Measurements from ENCODE around the gene RNF145. TPM values are rescaled to one million over a fixed set of nuclear protein-coding genes. Genes with fewer than 3 reads are reported as not detected.
"Not testable (repeated sequence)": the region's sequence is repeated elsewhere in the genome, so short reads cannot be mapped to it uniquely, and the experiment has no call there.

The RNF145 gene
- total RNA-seq, 4 donors from 2014 or later: 20.2 to 78.2 (median 73.6) TPM

DNA sequence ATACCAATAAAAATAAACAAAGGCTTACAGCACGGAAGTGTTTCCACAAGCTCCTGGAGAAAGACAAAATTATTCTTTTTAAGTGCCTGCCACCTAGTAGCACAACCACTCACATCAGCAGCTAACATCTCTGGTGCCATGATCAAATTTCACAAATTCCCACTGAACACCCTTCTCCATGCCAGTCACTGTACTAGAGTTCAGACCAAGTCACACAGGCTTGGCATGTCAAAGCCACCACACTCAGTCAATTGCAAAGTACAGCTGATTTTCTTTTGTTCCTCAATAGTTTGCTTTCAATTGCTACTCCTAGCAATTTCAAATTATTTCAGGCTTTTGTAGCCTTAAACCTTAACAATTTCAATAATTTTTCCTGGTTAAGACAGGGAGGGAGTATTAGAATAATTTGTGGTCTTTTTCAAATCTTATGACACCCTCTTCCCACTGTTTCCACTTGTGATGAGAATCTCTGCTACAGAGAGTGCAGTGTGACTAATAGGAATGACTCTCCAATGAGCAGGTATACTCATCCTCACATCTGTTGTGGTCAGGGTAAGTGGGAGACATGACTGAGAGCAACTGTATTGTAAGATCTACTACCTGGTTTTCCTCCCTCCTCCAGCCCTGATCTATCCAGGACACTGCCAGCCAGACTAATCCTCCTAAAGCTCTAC, 46.2 kb downstream of the RNF145 start:
- DNase-seq: no peak
- no peak for TF ChIP-seq POLR2A (IDR thresholded peaks at IDR 0.05)
- TF ChIP-seq, protein P1, sequence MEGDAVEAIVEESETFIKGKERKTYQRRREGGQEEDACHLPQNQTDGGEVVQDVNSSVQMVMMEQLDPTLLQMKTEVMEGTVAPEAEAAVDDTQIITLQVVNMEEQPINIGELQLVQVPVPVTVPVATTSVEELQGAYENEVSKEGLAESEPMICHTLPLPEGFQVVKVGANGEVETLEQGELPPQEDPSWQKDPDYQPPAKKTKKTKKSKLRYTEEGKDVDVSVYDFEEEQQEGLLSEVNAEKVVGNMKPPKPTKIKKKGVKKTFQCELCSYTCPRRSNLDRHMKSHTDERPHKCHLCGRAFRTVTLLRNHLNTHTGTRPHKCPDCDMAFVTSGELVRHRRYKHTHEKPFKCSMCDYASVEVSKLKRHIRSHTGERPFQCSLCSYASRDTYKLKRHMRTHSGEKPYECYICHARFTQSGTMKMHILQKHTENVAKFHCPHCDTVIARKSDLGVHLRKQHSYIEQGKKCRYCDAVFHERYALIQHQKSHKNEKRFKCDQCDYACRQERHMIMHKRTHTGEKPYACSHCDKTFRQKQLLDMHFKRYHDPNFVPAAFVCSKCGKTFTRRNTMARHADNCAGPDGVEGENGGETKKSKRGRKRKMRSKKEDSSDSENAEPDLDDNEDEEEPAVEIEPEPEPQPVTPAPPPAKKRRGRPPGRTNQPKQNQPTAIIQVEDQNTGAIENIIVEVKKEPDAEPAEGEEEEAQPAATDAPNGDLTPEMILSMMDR (IDR thresholded peaks at IDR 0.05): no peak
- Histone ChIP-seq H3K27ac (no peak overlapping the region), H3K36me3 (peaks cover 0 to 2% of the 10 kb centered on the region in 2 donors), H3K4me1 (no peaks in the 10 kb centered on the region), H3K9me3 (no peaks in the 10 kb centered on the region), H3K4me3 (no peak overlapping the region), H3K27me3 (no peaks in the 10 kb centered on the region)
- intact Hi-C loops (cut with DNase I; ENCODE audit: low total_unique reads): no loop called here

DNA sequence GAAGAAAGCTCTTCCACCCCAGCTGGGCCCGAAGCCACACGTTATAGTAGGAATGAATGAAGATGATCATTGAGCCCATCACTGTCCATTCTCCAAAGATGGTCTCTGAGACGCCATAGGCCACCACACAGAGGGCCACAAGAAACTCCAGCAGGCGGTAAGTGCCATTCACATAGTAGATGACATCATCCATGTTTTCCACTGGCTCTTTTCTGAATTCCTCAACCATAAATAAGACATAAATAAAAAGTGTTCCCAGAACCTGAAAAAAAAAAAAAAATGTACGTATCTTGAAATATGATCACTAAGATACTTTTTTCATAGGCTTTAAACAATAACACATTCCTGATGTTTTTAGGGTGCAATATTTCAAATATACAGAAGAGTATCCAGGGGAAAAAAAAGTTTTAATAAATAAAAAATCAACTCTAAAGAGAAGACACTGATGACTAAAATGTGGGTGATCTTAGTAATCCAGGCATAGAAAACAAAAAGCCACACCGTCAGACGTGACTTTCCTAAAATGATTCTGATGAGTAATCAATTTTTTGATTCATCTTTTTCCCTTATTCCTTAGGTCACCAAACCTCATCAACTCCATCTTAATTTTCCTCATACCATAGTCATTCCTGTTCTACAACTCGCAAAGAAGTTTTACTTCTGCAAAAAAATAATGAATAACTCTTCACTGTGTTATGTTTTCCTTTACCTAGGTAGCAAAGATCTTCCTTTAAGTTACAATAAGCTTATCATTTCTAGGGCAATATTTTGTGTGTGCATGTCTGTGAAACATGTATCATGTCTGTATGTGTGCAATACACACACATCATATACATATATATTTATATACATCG, 47.8 kb downstream of the RNF145 start:
- intact Hi-C loops (cut with DNase I; ENCODE audit: low total_unique reads): no loop called here
- no peak for DNase-seq
- TF ChIP-seq POLR2A (IDR thresholded peaks at IDR 0.05): no peak
- TF ChIP-seq, protein P1 (IDR thresholded peaks at IDR 0.05): no peak
- no peak overlapping the region for H3K27ac ChIP-seq
- H3K36me3 ChIP-seq: peaks cover 0 to 2% of the 10 kb centered on the region in 2 donors
- H3K4me1 ChIP-seq: no peaks in the 10 kb centered on the region
- H3K4me3 ChIP-seq: no peak overlapping the region
- H3K9me3 ChIP-seq: no peaks in the 10 kb centered on the region
- H3K27me3 ChIP-seq: no peaks in the 10 kb centered on the region

DNA sequence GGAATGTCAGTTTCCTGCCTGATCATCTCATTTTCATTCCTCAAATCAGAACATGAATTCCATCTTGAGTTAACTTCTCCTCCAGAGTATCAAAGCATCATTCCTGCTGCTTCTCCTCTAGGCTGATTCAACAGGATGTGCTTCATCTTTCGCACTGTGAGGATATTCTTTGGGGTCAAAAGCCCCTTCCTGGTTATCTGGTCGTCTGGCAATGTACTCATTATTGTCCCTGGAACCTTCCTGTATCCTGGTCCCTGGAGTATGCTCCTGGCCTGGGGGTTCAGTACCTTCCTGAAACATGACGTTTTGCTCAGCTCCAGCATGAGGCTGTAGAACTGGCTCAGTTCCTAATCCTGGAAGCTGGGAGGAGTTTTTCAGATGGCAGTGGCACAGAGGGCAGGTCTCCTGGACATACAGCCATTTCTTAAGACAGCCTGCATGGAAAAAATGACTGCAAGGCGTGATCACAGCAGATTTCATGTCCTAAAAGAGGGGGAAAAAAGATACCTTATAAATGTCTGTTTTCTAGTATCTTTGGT, 50.7 kb downstream of the RNF145 start:
- intact Hi-C loops (cut with DNase I; ENCODE audit: low total_unique reads): loop anchor here (10.0 kb wide), 1 partner anchor 106 kb away; the partner anchor contains the start of gene UBLCP1

DNA sequence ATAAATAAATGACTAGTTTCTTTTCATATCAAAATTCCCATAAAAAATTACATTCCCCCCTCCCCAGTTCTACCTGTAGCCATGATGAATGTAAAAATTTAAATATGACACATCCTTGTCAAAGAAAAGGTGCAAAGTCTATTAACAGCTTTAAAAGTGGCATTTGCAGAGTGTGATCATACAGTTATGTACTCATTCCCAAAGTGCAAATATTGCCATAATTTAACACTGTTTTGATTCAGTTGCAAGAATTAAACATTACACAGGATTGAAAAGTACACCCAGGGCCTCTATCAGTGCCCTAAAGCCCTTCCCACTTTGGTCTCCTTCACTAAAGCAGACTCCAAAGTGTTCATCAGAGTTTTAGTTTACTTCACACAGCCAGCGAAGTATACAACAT, 51.8 kb downstream of the RNF145 start:
- TF ChIP-seq POLR2A (IDR thresholded peaks at IDR 0.05): no peak
- TF ChIP-seq, protein P1 (IDR thresholded peaks at IDR 0.05): no peak
- Histone ChIP-seq H3K36me3 (no peaks in the 10 kb centered on the region), H3K27ac (no peak overlapping the region), H3K9me3 (no peaks in the 10 kb centered on the region), H3K4me1 (no peaks in the 10 kb centered on the region), H3K4me3 (no peak overlapping the region), H3K27me3 (no peaks in the 10 kb centered on the region)
- intact Hi-C loops (cut with DNase I; ENCODE audit: low total_unique reads): loop anchor here (10.0 kb wide), 1 partner anchor 107 kb away; the partner anchor contains the start of gene UBLCP1
- no peak for DNase-seq

More for the DNA sequence above, 50.7 kb downstream of the RNF145 start:
- not testable (repeated sequence) for H3K27me3 ChIP-seq, H3K4me1 ChIP-seq, H3K4me3 ChIP-seq, H3K9me3 ChIP-seq, DNase-seq, H3K36me3 ChIP-seq
- H3K27ac ChIP-seq: peak overlapping the region in 1 of 2 donors; percentile 29

DNA sequence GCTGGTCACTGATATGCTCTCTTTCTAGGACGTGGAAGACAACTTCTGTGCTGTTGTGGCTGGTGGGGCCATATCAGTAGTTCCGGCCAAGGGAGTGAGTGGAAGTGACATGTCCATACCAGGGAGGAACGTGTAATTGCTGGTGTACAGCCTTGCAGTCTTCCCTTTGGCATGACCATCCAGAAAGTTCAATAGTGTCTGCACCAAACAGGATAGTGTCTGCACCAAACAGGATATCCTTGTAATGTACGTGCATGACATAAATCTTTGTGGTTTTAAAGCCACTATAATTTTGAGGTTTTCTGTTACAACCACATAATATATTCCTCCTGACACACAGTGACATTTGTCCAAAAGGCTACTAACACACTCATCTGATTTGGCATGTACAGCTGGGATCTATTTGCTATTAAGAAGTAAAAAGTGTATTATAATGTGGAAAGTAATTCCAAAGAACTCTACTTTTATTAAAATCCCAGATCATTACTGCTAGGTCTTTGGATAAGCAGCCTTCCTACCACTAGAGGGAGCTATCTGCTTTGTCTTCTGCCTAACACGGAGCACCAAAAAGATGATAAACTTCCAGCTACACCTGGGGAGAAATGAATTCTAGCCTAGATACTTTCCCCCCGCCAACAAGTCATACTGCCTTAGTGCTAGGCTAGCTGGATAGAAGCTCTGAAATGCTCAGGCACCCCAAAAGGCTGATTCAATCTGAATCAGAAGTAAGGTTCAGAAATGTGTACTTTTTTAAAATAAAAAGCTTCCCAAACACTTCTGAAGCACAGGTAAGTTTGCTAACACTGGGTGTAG, 52.7 kb downstream of the RNF145 start:
- peak overlapping the region in 1 of 2 donors; percentile 1 for H3K27ac ChIP-seq
- no peaks in the 10 kb centered on the region for H3K36me3 ChIP-seq
- H3K4me1 ChIP-seq: no peaks in the 10 kb centered on the region
- TF ChIP-seq, protein P1 (IDR thresholded peaks at IDR 0.05): peak; percentile 82 to 88 (median 85)
- no peak for TF ChIP-seq POLR2A (IDR thresholded peaks at IDR 0.05)
- no peak overlapping the region for H3K4me3 ChIP-seq
- H3K9me3 ChIP-seq: no peaks in the 10 kb centered on the region
- intact Hi-C loops (cut with DNase I; ENCODE audit: low total_unique reads): loop anchor here (10.0 kb wide), 1 partner anchor 108 kb away; the partner anchor contains the start of gene UBLCP1
- no peaks in the 10 kb centered on the region for H3K27me3 ChIP-seq
- peak in 1 of 2 donors; percentile 53 for DNase-seq

All from uterus (tissue), 4 donors.